BJ (cell line): ENCODE measurements around the gene POLK. TPM values are rescaled to one million over a fixed set of nuclear protein-coding genes. Genes with fewer than 3 reads are reported as not detected.

Experiments used
- CTCF ChIA-PET: fragments of 350-600 bp; formaldehyde crosslinking; extraction: SDS; loops from one replicate; lab custom pipeline; 2021; ENCODE audit warnings: antibody characterized with exemption, inconsistent platforms; lab: Yijun Ruan, JAX
- POLR2A ChIA-PET: fragments of 300-600 bp; sonication (Branson Sonifier 250); formaldehyde crosslinking; extraction: SDS; loops from one replicate; lab custom pipeline; 2021; ENCODE audit warnings: antibody characterized with exemption; lab: Charles Lee
- DNase-seq: peaks from one replicate; pipeline ENCODE4 v3.0.0-alpha.2; 2011; ENCODE audit warnings: low read depth
- H3K27me3 ChIP-seq: 2 replicates; pipeline ENCODE4 v1.6.0; 2011; ENCODE audit warnings: low read length; ENCODE audit not compliant: control insufficient read depth, insufficient read depth
- H3K36me3 ChIP-seq: 2 replicates; pipeline ENCODE4 v1.5.1; 2011; ENCODE audit warnings: low read length; ENCODE audit not compliant: control insufficient read depth, insufficient read depth
- H3K4me3 ChIP-seq: 2 replicates; pipeline ENCODE4 v1.5.1; 2011; ENCODE audit warnings: low read depth, mild to moderate bottlenecking, control low read depth, low read length
- CTCF ChIP-seq: IDR thresholded peaks from 2 replicates; pipeline ENCODE4 v1.5.1; 2011; ENCODE audit warnings: low read depth, mild to moderate bottlenecking, control low read depth, inconsistent platforms, low read length, moderate library complexity; ENCODE audit not compliant: insufficient read depth
- polyA plus RNA-seq: library from polyadenylated mRNA; depleted of rRNA; stranded (reverse); fragments of >200 nt; gene quantifications from 2 replicates; pipeline ENCODE4 v1.2.3, GENCODE V29; 2011

POLK gene
- polyA plus RNA-seq, 1 experiment: 11.8 TPM

DNA sequence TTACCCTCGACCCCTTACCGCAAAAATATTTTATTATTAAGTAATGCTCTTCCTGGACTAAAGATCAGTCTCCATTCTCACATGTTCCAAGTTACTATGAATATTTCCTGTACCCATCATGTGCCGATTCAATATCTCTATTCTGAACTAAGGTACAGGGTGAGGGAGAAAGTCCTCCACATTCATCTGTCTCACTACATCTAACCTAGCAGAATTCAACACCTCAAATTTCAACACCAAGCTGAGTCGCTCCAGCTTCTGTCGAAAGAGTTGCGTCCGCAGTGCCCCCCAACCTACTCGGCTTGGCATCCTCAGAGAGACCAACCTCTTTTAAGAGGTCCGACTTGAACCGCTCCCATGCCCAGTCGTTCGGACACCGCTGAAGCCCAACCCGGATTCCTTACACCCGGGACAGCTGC is 1.3 kb upstream of the POLK start:
- POLR2A ChIA-PET: no interaction called here
- Histone ChIP-seq H3K4me3 (peak overlapping the region; percentile 91), H3K27me3 (no peaks in the 10 kb centered on the region), H3K36me3 (no peaks in the 10 kb centered on the region)
- no peak for TF ChIP-seq CTCF
- CTCF ChIA-PET: no interaction called here
- no peak for DNase-seq

DNA sequence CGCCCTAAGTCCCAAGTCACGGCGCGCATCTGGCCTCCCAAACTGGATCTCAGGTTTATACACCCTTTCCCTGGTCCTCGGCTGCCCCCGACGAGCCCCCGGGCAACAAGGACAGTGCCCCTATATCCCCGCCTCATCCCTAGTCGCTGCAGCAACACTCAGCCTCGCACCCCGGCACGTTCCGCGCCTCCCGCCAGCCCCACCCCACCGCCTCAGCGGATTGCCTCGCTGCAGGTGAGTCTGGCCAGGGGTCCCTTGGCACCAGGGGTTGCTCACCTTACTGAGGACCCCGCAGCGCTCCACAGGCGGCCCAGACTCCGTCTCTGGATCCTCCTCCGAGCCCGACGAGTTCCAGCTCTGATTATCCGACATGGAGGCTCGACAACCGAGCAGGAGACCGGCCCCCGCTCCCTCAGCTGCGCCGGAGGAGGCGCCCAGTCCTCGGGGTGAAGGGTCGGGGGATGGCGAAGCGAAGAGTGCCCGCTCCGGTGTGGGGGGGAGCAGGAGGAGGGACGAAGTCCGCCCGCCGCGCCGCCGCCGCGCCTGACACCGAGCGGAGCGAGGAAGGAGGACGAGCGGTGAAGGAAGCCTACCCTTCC is 756 bp upstream of the POLK start:
- DNase-seq: no peak
- H3K4me3 ChIP-seq: peak overlapping the region; percentile 91
- POLR2A ChIA-PET: no interaction called here
- H3K36me3 ChIP-seq: no peaks in the 10 kb centered on the region
- CTCF ChIA-PET: no interaction called here
- H3K27me3 ChIP-seq: no peaks in the 10 kb centered on the region
- no peak for TF ChIP-seq CTCF

GRCh38 chr5:75512383-75513074 is 838 bp downstream of the POLK start:
- CTCF ChIA-PET: no interaction called here
- Histone ChIP-seq H3K4me3 (peak overlapping the region; percentile 86), H3K36me3 (no peaks in the 10 kb centered on the region), H3K27me3 (no peaks in the 10 kb centered on the region)
- no peak for TF ChIP-seq CTCF
- no peak for DNase-seq
- POLR2A ChIA-PET: no interaction called here

- no peaks in the 10 kb centered on the region for H3K36me3 ChIP-seq
- ChIA-PET POLR2A (no interaction called here), CTCF (no interaction called here)
- no peak for DNase-seq
- TF ChIP-seq CTCF: no peak
- H3K4me3 ChIP-seq: no peak overlapping the region
- no peaks in the 10 kb centered on the region for H3K27me3 ChIP-seq
Observed at GRCh38 chr5:75513841-75514240, 2.1 kb downstream of the POLK start.

DNA sequence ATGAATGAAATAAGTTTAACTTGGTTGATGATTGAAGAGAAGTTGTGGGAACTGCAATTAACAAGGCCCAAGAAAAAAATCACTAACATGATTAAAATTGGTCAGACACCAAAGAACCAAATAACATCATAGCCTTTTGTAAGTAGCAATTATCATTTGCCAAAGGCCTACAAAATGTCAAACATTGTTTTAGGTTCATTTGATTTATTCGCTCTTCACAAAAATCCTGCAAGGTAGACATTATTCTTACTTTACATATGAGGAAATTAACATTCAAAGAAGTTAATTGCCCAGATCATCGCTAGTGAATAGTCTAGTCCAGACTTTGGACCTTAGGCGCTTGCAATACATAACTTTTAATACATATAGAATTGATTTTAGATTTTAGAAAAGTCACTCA is 2.6 kb downstream of the POLK start:
- DNase-seq: no peak
- CTCF ChIA-PET: no interaction called here
- POLR2A ChIA-PET: no interaction called here
- no peaks in the 10 kb centered on the region for H3K36me3 ChIP-seq
- TF ChIP-seq CTCF: no peak
- H3K27me3 ChIP-seq: no peaks in the 10 kb centered on the region
- no peak overlapping the region for H3K4me3 ChIP-seq
